Activated naive CD4-positive, alpha-beta T cell treated with Interleukin-2 at 50 U/mL for 16 hours (primary cell): ENCODE results near the gene PAK1.
"Not testable (repeated sequence)": the region's sequence is repeated elsewhere in the genome, so short reads cannot be mapped to it uniquely, and the experiment has no call there.

Source experiments
- DNase-seq: peaks from one replicate; pipeline ENCODE4 v3.0.0-alpha.2; 2020

PAK1 gene

GRCh38 chr11:77473801-77474683 lies at the start of gene PAK1:
Gene PAK1 (minus strand): TSS chr11:77474094. CDS start chr11:77392520, 81,574 bp downstream.
- DNase-seq: peak; percentile 87

- DNase-seq: no peak
These were observed 48.3 kb upstream of the PAK1 start for GRCh38 chr11:77522215-77522614.

- no peak for DNase-seq
These were observed 46.0 kb upstream of the PAK1 start for GRCh38 chr11:77519847-77520246.

- no peak for DNase-seq
These were observed 44.6 kb upstream of the PAK1 start for GRCh38 chr11:77518471-77518870.

GRCh38 chr11:77517753-77518152 lies 43.9 kb upstream of the PAK1 start:
- no peak for DNase-seq

- no peak for DNase-seq
These were observed 43.3 kb upstream of the PAK1 start for GRCh38 chr11:77517226-77517625.

GRCh38 chr11:77515483-77515882 lies 41.6 kb upstream of the PAK1 start:
- DNase-seq: no peak

- DNase-seq: no peak
These were observed 41.2 kb upstream of the PAK1 start for GRCh38 chr11:77515063-77515462.

GRCh38 chr11:77512092-77512491 lies 38.2 kb upstream of the PAK1 start:
- no peak for DNase-seq

GRCh38 chr11:77510851-77511250 lies 37.0 kb upstream of the PAK1 start:
- no peak for DNase-seq

GRCh38 chr11:77510095-77510494 lies 36.2 kb upstream of the PAK1 start:
- no peak for DNase-seq

- no peak for DNase-seq
These were observed 34.1 kb upstream of the PAK1 start for GRCh38 chr11:77508019-77508418.

- DNase-seq: no peak
These were observed 33.0 kb upstream of the PAK1 start for GRCh38 chr11:77506857-77507256.

GRCh38 chr11:77505956-77506355 lies 32.1 kb upstream of the PAK1 start:
- DNase-seq: no peak

- DNase-seq: no peak
These were observed 29.1 kb upstream of the PAK1 start for GRCh38 chr11:77503006-77503405.

GRCh38 chr11:77502346-77502905 lies 28.5 kb upstream of the PAK1 start:
- DNase-seq: no peak

GRCh38 chr11:77501758-77502157 lies 27.9 kb upstream of the PAK1 start:
- no peak for DNase-seq

- no peak for DNase-seq
These were observed 23.5 kb upstream of the PAK1 start for GRCh38 chr11:77497368-77497767.

- no peak for DNase-seq
These were observed 21.6 kb upstream of the PAK1 start for GRCh38 chr11:77495526-77495925.

- not testable (repeated sequence) for DNase-seq
These were observed 16.1 kb upstream of the PAK1 start for GRCh38 chr11:77490035-77490434.

GRCh38 chr11:77487790-77488189 lies 13.9 kb upstream of the PAK1 start:
- no peak for DNase-seq

- DNase-seq: no peak
These were observed 6.0 kb upstream of the PAK1 start for GRCh38 chr11:77479746-77480352.

GRCh38 chr11:77475206-77475605 lies 1.3 kb upstream of the PAK1 start:
- DNase-seq: no peak

GRCh38 chr11:77474684-77475060 lies 778 bp upstream of the PAK1 start:
- no peak for DNase-seq
